Gastrocnemius medialis (tissue), 4 donors: ENCODE measurements around the gene TMEM243.

Source experiments
- POLR2A ChIP-seq, 2 donors: fragments of 450-650 bp; IDR thresholded peaks; one replicate each; pipeline ENCODE4 v1.6.1; 2017; ENCODE audit warnings: antibody characterized with exemption in 2 of 2, mild to moderate bottlenecking in 2 of 2, moderate library complexity in 2 of 2
- TF ChIP-seq, protein P1 (sequence below), 5 experiments: fragments of 450-650 bp in 3 of 5; fragments of 200-600 bp in 2 of 5; sonication (generic) in 2 of 5; IDR thresholded peaks in 4 of 5; conservative IDR thresholded peaks in 1 of 5; 1 replicate in 4 of 5; 2 replicates in 1 of 5; pipeline ENCODE4 v1.5.1; 2016 to 2019; ENCODE audit warnings: antibody characterized with exemption in 5 of 5, mild to moderate bottlenecking in 3 of 5, moderate library complexity in 3 of 5

DNA sequence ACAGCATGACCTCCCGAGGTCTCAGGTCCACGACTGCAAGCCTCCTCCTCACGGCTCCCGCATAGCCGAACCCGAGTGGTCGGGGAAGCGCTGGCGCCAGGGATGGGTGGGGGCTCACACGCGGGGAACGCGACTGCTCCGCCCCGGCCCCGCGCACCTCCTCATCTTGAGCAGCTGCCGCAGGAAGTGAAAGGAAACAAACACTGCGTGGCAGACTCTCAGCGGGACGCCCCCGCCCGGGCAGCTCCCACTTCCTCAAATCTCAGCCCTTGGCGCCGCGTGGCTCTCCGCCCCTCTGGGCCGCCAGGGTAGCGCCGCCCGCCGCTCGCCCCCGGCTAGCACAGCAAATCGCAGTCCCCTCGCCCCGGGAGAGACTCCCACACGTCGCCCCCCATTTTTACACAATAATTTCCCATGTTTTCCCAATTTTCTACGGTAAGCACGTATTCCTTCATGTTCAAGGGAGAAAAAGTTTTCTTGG is at the start of gene TMEM243:
- TF ChIP-seq, protein P1, sequence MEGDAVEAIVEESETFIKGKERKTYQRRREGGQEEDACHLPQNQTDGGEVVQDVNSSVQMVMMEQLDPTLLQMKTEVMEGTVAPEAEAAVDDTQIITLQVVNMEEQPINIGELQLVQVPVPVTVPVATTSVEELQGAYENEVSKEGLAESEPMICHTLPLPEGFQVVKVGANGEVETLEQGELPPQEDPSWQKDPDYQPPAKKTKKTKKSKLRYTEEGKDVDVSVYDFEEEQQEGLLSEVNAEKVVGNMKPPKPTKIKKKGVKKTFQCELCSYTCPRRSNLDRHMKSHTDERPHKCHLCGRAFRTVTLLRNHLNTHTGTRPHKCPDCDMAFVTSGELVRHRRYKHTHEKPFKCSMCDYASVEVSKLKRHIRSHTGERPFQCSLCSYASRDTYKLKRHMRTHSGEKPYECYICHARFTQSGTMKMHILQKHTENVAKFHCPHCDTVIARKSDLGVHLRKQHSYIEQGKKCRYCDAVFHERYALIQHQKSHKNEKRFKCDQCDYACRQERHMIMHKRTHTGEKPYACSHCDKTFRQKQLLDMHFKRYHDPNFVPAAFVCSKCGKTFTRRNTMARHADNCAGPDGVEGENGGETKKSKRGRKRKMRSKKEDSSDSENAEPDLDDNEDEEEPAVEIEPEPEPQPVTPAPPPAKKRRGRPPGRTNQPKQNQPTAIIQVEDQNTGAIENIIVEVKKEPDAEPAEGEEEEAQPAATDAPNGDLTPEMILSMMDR (IDR thresholded peaks at IDR 0.05 in 4 of 5, conservative IDR thresholded peaks at IDR 0.05 in 1 of 5), result peak in 1 of 5 experiments; percentile 30
- peak; percentile 21 to 48 for TF ChIP-seq POLR2A (IDR thresholded peaks at IDR 0.05)
